CD4-positive, alpha-beta T cell treated with Interleukin-6 for 4 hours (primary cell): Measurements from ENCODE around the gene NIM1K.
"Not testable (repeated sequence)": the region's sequence is repeated elsewhere in the genome, so short reads cannot be mapped to it uniquely, and the experiment has no call there.

Experiments used
- DNase-seq: peaks from one replicate; pipeline ENCODE4 v3.0.0-alpha.2; 2020; ENCODE audit warnings: mixed read lengths

NIM1K gene

DNA sequence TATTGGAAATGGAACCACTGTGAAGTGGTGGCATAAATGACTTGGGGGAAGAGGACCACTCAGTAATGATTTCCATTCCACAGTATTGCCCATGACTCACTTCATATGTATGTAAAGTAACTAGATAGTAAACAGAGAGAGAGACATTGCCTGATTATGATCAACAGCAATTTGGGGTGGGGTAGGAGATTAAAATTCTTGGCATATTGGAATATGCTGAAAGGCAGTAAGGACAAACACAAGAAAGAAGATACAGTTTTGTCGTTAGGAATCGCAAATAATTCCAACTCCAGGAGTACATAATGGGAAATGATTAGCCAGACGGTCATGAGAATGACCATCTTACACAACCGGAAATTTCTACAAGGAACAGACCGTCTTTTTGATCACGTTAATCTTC is 122.7 kb downstream of the NIM1K start:
- DNase-seq = no peak

DNA sequence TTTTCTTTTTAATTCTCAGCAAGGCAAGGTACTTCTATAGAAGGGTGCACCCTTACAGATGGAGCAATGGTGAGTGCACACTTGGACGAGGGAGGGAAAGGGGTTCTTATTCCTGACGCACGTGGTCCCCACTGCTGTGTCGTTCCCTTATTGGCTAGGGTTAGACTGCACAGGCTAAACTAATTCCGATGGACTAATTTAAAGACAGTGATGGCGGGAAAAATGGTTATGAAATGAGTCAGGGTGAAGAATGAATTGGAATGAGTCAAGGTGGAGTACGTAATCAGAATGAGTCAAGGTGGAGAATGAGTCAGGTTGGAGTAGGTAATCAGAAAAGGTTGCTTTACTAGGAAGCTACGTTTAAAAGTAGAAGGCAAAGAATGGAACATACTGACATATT is 123.2 kb downstream of the NIM1K start:
- no peak for DNase-seq

- DNase-seq = no peak
These were observed 123.7 kb downstream of the NIM1K start for GRCh38 chr5:43315682-43316081.

DNA sequence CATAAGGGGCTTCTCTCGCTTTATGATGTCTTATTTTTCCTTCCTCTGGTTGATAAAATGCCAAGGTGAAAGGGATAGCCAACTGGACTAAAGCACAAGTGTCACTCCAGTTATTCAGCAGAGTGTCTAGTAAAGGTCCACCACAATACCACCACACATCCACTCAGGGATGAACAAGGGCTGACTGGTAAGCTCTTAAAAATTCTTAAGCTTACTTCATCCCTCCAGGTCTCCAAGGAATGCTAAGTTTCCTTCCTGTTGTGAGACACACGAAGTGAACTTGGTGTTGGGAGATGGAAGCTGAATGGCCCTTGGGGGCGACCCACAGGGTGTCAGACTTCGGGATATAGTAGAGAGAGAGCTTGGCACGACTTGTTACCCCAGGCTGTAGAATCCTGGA is 124.4 kb downstream of the NIM1K start:
- no peak for DNase-seq

GRCh38 chr5:43320846-43321245 is 128.8 kb downstream of the NIM1K start:
- no peak for DNase-seq

GRCh38 chr5:43323488-43323887 is 131.5 kb downstream of the NIM1K start:
- DNase-seq = not testable (repeated sequence)

DNA sequence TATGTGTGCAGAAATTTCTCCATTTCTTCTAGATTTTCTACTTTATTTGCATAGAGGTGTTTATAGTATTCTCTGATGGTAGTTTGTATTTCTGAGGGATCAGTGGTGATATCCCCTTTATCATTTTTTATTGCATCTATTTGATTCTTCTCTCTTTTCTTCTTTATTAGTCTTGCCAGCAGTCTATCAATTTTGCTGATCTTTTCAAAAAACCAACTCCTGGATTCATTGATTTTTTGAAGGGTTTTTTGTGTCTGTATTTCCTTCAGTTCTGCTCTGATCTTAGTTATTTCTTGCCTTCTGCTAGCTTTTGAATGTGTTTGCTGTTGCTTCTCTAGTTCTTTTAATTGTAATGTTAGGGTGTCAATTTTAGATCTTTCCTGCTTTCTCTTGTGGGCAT is 133.6 kb downstream of the NIM1K start:
- DNase-seq = not testable (repeated sequence)
